T-helper 9 cell (primary cell): ENCODE measurements around the gene TMEM132C.

Source experiments
- DNase-seq: peaks from one replicate; pipeline ENCODE4 v3.0.0-alpha.2; 2020

Gene TMEM132C

DNA sequence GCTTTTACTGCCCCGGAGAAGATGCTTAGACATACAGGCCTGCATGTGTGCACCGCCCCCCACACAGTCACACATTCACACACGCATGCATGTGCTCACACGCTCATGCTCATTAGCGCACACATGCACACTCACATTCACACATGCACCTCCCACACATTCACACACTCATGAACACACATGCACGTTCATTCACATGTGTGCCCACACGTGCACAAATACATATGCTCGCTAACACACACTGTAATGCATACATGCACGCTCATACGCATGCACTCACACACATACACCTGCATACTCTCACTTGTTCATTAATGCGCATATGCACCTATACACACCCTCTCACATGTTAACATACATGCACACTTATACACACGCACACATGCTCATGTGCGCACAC lies 21.9 kb downstream of the TMEM132C start:
- no peak for DNase-seq

- no peak for DNase-seq
These were observed 24.0 kb downstream of the TMEM132C start for GRCh38 chr12:128290938-128291337.

DNA sequence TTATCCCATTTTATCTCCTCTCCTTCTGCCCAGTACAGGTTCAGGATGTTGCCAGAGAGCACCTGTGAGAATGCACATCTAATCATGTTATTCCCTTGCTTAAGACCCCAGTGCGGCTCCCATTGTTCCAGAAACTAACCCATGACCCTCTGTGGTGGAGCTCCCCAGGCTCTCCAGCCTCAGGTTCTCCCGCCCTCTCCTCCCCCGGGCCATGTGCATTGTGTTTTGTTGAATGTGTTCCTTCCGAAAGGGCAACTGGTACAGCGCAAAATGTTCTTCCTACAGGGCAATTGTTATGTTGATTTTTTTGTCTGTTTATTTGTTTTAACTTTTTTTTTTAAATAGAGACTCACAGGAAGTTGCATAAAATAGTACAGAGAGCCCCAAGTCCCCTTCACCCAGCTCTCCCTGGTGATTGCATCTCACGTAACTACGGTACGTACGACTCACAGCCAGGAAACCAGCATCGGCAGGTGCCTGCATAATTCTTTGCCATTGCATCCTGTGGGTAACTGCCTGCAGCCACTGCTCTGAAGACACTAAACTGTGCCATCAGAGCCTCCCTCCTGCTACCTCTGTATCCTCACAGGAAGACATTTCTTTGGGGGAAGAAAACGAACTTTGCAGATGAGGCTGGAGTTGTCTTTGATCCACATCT lies 31.2 kb downstream of the TMEM132C start:
- no peak for DNase-seq

DNA sequence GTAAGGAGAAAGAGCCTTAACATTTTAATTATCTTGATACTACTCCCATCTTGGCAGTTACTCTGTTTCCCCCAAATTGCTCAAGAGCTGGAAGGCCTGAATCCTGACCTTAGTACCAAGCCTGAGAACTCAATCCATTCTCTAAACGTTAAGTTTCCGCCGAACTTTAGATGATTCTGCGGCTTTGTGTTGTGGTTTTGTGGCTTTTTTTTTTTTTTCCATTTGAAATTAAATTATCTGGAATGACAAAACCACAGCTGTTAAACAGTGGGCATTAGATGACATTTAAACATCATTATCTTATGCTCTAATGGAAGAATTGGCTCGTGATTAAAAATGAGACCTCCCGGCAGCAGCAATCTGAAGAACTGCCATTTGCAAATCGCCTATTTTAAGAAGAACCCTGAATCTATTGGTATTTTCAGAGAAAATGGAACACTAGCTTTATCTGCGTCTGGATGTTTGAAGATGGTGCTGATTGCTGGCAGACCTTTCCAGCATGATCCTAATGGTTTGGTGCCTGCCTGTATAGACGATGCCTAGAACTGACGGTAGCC lies 38.4 kb downstream of the TMEM132C start:
- DNase-seq, result no peak

- DNase-seq, result no peak
These were observed 40.8 kb downstream of the TMEM132C start for GRCh38 chr12:128307791-128308190.

- DNase-seq, result no peak
These were observed 45.7 kb downstream of the TMEM132C start for GRCh38 chr12:128312661-128313060.

DNA sequence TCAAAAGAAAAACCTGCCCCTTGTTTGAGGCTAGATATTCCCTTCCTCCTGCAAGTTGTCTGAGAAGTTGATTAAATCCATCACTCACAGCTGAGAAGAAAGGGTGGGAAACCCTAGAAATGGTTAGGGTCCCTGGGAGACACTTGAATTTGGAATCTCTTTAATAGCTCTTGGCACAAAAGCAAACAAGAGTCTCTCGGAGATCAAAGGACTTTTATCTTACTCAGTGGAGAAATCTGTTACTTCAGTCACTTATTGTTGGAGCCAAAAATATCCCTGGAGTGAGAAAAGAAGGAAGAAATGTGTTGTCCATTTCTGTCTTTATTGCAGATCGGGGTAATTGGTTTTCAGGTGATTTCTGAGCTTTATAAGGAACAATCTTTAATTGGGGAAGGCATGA lies 47.0 kb downstream of the TMEM132C start:
- no peak for DNase-seq

GRCh38 chr12:128314611-128315010 lies 47.6 kb downstream of the TMEM132C start:
- no peak for DNase-seq

DNA sequence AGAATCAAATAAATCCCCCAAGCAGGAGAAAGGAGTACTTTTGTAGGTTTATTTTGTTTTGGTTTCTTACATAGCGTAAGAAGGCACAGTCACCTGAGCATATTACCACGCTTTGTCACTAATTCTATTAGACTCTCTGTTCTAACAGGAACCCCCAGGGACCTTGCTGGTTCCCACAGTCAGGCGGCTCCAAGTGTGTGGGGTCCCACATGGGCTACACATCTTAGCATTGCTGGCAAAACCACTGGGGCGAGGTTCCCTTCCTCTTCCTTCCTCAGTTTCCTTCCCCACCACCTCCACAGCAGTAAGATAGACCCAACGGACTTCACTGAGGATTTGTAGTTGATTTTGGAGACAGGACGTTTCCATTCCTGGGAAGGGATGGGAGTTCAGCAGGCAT lies 49.1 kb downstream of the TMEM132C start:
- DNase-seq, result no peak

GRCh38 chr12:128316973-128317526 lies 50.1 kb downstream of the TMEM132C start:
- no peak for DNase-seq

- DNase-seq, result no peak
These were observed 51.4 kb downstream of the TMEM132C start for GRCh38 chr12:128318341-128318740.

- DNase-seq, result no peak
These were observed 52.0 kb downstream of the TMEM132C start for GRCh38 chr12:128318946-128319345.

GRCh38 chr12:128322341-128322740 lies 55.4 kb downstream of the TMEM132C start:
- no peak for DNase-seq

DNA sequence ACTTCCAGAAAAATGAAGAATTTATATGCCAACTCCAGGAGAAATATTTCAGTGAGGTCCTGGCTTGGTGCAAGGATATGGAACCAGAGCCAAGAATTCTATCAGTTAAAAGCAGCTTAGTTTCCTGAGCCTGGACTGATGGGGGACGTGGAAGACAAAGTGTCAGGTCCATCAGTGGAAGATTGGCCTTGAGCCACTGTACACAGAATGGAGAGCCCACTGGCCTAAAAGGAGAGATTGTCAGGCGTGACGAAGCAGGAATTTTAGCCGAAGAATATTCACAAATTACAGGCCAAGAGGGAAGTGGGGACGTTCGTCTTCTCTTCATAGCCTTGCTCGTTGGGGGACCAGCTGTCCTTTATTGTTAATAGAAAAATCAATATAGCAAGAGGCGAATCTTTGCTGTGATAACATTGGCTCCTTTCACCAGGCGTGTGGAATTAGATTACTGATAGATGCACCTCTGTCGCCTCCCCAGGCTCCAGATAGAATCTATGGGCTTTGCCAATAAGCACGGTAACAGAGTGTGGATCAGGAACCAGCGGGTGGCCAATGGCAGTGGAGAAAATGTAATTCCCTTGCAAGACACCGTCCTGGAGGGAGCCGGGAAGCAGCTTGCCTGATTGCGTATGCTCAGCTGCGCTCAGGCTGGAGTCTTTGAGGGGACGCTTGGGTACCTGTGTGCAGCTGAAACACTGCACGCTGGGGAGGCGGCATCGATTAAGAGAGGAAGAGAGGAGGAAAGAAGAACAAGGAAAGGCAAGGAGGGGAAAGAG lies 56.4 kb downstream of the TMEM132C start:
- no peak for DNase-seq

GRCh38 chr12:128325646-128326045 lies 58.7 kb downstream of the TMEM132C start:
- DNase-seq, result no peak

DNA sequence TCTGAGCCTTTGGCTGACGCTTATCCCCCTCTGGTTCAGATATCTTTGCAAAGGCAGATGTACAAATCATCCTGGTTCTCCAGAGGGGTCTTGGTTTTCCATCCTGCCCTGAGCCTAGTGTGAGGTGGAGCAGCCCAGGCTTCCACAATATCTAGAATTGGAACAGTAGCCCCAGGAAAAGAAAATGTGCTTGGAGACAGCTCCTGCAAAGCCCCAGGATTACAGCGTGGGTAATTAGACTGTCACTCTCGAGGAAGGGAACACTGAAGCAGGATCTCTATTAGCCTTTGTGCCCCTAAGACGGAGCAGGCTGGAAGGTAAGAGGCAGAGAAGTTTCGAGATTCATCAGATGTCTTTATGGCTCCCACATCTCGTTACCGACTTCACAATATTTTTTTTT lies 59.4 kb downstream of the TMEM132C start:
- no peak for DNase-seq

DNA sequence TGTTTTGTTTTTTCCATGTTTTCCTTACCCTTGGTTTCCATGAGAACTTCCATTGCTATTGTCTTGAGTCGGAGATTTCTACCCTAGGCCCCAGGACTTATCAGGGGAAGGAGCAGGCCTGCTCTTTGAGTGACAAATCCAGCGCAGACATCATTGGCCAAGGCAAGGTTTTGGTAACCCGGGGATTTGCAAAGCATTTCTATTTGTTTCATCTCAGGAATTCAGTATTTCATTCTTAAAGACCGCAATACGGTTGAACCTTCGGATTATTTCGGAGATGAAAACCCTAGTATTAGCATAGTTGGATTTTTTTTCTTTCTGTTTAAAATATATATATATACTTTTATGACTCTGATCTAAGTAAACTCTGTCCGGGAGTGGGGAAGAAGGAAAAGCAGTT lies 62.0 kb downstream of the TMEM132C start:
- DNase-seq, result no peak

DNA sequence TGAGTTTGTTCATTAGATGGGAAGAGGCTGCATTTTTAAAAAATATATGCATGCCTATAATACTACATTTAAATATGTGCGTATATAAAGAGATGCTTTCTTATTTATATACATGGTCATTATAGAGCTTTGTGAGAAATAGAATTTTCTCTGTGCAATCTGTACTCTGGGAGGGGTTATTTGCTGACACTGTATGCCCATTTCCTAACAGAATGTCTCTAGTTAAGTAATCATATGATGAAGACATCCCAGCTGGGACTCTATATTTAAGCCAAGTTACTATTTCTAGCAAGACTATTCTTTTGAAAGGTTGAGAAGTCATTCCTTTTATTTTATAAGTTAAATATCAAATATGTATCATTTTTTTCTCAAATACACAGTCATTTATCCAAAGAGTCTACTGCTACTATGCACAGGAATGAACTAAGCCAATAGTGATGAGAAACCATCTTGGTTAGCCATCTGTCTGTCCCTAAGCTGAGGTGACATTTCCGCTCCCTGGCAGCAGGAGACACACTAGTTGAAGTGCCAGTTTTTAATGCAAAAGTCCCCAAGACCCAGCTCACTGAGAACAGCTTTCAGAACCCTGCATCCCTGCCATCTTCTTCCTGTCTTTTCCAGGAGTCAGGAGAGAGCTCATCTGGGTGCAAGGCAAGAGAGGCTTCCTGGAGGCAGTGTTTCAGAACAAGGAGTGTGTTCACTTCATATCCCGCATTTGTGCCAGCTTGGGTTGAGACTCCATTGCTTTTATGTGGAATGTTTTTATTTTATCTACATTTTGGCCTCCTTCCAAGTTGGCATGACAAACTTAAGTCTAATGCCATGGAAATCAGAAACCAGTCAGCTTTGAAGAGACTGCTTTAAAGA lies 69.5 kb downstream of the TMEM132C start:
- DNase-seq, result no peak

DNA sequence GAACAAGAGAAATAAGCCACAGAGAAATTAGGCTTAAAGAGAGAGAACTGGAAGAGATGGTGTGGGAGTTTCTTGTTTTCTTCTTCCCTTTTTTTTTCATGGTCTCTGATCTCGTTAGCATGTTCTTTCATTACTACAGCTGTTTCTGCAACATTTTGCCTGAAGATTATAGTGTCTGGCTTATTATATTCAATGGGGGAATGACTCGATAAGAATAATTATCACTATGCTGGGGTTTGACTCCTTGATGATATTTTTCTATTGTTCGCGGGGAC lies 70.0 kb downstream of the TMEM132C start:
- DNase-seq, result no peak

- no peak for DNase-seq
These were observed 70.6 kb downstream of the TMEM132C start for GRCh38 chr12:128337431-128338170.

DNA sequence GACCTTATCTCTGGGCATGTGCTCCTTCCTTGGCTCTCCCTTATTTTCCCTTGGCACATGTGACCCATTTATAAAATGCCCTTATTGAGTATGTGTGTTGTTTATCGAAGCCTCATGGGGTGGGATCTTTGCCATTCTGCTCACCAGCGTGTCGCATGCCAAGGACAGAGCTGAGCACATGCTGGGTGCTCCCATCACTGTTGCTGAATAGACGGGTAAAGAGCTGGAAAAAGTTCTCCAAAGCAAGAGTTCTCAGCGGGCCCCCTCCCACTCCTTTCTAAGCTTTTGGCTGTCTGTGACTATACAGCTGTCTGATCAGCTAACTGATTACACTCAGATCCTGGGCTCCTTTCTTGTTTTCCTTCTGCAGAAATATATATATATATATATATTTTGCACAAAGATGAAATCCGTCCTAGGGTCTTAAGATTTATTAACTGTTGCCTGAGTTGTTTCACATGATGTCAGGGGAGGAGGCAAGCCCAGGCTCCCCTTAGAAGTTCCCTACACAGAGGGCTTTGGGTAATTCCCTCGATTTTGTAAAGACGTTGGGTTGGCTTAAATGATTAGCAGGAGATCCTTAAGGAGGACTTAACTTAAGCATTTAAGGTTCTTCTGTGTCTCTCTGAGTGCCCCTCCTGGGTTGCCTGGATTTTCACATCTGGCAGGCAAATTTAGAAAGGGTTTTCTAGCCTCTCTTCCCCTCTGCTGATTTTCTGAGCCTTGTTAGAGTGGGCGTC lies 71.6 kb downstream of the TMEM132C start:
- DNase-seq, result no peak

- DNase-seq, result no peak
These were observed 72.2 kb downstream of the TMEM132C start for GRCh38 chr12:128339126-128339520.
